Dedifferentiated amniotic fluid mesenchymal stem cell (primary cell): ENCODE measurements around the gene WSB2.

Experiments used
- DNase-seq: peaks from one replicate; pipeline ENCODE4 v3.0.0-alpha.2; 2016; ENCODE audit errors: extremely low spot score

WSB2 gene

GRCh38 chr12:117994551-117995438 is 66.2 kb downstream of the WSB2 start:
- DNase-seq = no peak

GRCh38 chr12:117986705-117987469 is 74.1 kb downstream of the WSB2 start:
- DNase-seq = no peak

- no peak for DNase-seq
These were observed 75.8 kb downstream of the WSB2 start for GRCh38 chr12:117985182-117985581.
